OCI-LY3 (cell line): ENCODE measurements around the gene MACROD2.

Source experiments
- H2AFZ ChIP-seq: fragments of 200-600, 300-600 bp; shearing (Covaris generic); 2 replicates; pipeline ENCODE4 v1.6.0; 2014; ENCODE audit warnings: antibody characterized with exemption, low read depth, low read length
- H3K27ac ChIP-seq: fragments of 200-600, 300-600 bp; sonication (generic); 2 replicates; pipeline ENCODE4 v1.5.1; 2014; ENCODE audit warnings: mild to moderate bottlenecking, low read length, moderate library complexity, mixed read lengths
- H3K27me3 ChIP-seq: fragments of 200-600, 300-600 bp; sonication (generic); 2 replicates; pipeline ENCODE4 v1.6.1; 2014; ENCODE audit warnings: low read depth, low read length, mixed read lengths
- H3K36me3 ChIP-seq: fragments of 200-600, 300-600 bp; sonication (generic); replicated peaks from 2 replicates; pipeline ENCODE3; 2014; ENCODE audit warnings: low read depth, low read length, mixed read lengths
- H3K4me1 ChIP-seq: fragments of 300-600, 200-600 bp; sonication (generic); 2 replicates; pipeline ENCODE4 v1.6.1; 2014; ENCODE audit warnings: low read length, mixed read lengths
- H3K4me2 ChIP-seq: fragments of 200-600, 300-600 bp; sonication (generic); 2 replicates; pipeline ENCODE4 v1.6.1; 2014; ENCODE audit warnings: low read length, mixed read lengths
- H3K4me3 ChIP-seq: fragments of 300-600, 200-600 bp; sonication (generic); 2 replicates; pipeline ENCODE4 v1.5.1; 2014; ENCODE audit warnings: antibody characterized with exemption, mild to moderate bottlenecking, low read length, moderate library complexity
- H3K79me2 ChIP-seq: fragments of 300-600, 200-600 bp; shearing (Covaris generic); 2 replicates; pipeline ENCODE4 v1.6.1; 2014; ENCODE audit warnings: mild to moderate bottlenecking, low read length, mixed read lengths
- H3K9ac ChIP-seq: fragments of 300-600, 200-600 bp; shearing (Covaris generic); 2 replicates; pipeline ENCODE4 v1.6.0; 2014; ENCODE audit warnings: mild to moderate bottlenecking, low read length, moderate library complexity
- H3K9me3 ChIP-seq: fragments of 200-600, 300-600 bp; shearing (Covaris generic); 2 replicates; pipeline ENCODE4 v1.6.1; 2014; ENCODE audit warnings: low read length, mixed read lengths; ENCODE audit not compliant: insufficient read depth
- H4K20me1 ChIP-seq: fragments of 200-600, 300-600 bp; sonication (generic); 2 replicates; pipeline ENCODE4 v1.6.1; 2016; ENCODE audit warnings: low read length, mixed read lengths; ENCODE audit not compliant: insufficient read depth
- EZH2phosphoT487 ChIP-seq: fragments of 200-600 bp; shearing (Covaris generic); IDR thresholded peaks from 2 replicates; pipeline ENCODE4 v1.6.1; 2018; ENCODE audit warnings: antibody characterized with exemption, mixed run types, low read depth
- TF ChIP-seq, protein P1 (sequence below): fragments of 200-600, 300-600 bp; sonication (generic); IDR thresholded peaks from 2 replicates; pipeline ENCODE4 v1.5.1; 2014; ENCODE audit warnings: antibody characterized with exemption, low read length, low read depth

Gene MACROD2

GRCh38 chr20:15143478-15143877, 1148.2 kb downstream of the MACROD2 start:
- H2AFZ ChIP-seq = no peak overlapping the region
- no peaks in the 10 kb centered on the region for H3K9me3 ChIP-seq
- H3K4me2 ChIP-seq = no peak overlapping the region
- no peak for TF ChIP-seq EZH2phosphoT487
- TF ChIP-seq, protein P1, sequence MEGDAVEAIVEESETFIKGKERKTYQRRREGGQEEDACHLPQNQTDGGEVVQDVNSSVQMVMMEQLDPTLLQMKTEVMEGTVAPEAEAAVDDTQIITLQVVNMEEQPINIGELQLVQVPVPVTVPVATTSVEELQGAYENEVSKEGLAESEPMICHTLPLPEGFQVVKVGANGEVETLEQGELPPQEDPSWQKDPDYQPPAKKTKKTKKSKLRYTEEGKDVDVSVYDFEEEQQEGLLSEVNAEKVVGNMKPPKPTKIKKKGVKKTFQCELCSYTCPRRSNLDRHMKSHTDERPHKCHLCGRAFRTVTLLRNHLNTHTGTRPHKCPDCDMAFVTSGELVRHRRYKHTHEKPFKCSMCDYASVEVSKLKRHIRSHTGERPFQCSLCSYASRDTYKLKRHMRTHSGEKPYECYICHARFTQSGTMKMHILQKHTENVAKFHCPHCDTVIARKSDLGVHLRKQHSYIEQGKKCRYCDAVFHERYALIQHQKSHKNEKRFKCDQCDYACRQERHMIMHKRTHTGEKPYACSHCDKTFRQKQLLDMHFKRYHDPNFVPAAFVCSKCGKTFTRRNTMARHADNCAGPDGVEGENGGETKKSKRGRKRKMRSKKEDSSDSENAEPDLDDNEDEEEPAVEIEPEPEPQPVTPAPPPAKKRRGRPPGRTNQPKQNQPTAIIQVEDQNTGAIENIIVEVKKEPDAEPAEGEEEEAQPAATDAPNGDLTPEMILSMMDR = no peak
- H4K20me1 ChIP-seq = no peaks in the 10 kb centered on the region
- no peaks in the 10 kb centered on the region for H3K4me1 ChIP-seq
- no peak overlapping the region for H3K27ac ChIP-seq
- H3K9ac ChIP-seq = no peak overlapping the region
- no peaks in the 10 kb centered on the region for H3K36me3 ChIP-seq
- H3K27me3 ChIP-seq = no peaks in the 10 kb centered on the region
- H3K79me2 ChIP-seq = no peaks in the 10 kb centered on the region
- H3K4me3 ChIP-seq = no peak overlapping the region

GRCh38 chr20:15144916-15145315, 1149.6 kb downstream of the MACROD2 start:
- H3K27me3 ChIP-seq = no peaks in the 10 kb centered on the region
- H4K20me1 ChIP-seq = no peaks in the 10 kb centered on the region
- no peaks in the 10 kb centered on the region for H3K79me2 ChIP-seq
- no peaks in the 10 kb centered on the region for H3K4me1 ChIP-seq
- no peak overlapping the region for H3K9ac ChIP-seq
- H3K4me2 ChIP-seq = no peak overlapping the region
- TF ChIP-seq, protein P1 = no peak
- no peak for TF ChIP-seq EZH2phosphoT487
- H3K36me3 ChIP-seq = no peaks in the 10 kb centered on the region
- H3K9me3 ChIP-seq = no peaks in the 10 kb centered on the region
- H3K27ac ChIP-seq = no peak overlapping the region
- no peak overlapping the region for H3K4me3 ChIP-seq
- H2AFZ ChIP-seq = no peak overlapping the region

DNA sequence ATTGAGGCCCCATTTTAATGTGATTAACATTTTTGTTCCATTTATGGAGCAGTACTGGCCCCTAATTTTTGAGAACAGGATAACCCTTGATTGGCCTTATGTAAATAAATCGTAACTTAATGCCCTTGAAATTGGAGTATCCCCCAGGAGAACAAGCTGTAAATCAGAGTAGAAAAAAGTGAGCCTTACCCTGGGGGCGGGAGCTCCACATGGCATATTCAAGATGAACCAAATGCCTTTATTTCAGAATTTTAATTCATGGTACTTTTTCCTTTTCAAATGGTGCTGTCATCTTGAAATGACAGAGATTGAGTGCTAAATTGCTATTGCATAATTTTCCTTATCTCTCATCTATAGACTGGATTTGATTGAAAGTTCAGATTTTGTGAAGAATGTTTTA, 1151.6 kb downstream of the MACROD2 start:
- Histone ChIP-seq H3K4me3 (no peak overlapping the region), H2AFZ (no peak overlapping the region), H3K9me3 (no peaks in the 10 kb centered on the region), H3K79me2 (no peaks in the 10 kb centered on the region), H3K27me3 (no peaks in the 10 kb centered on the region), H3K4me1 (no peaks in the 10 kb centered on the region), H3K27ac (no peak overlapping the region), H4K20me1 (no peaks in the 10 kb centered on the region), H3K9ac (no peak overlapping the region), H3K36me3 (no peaks in the 10 kb centered on the region), H3K4me2 (no peak overlapping the region)
- TF ChIP-seq, protein P1 = no peak
- no peak for TF ChIP-seq EZH2phosphoT487

- H3K4me1 ChIP-seq = peaks cover 18% of the 10 kb centered on the region
- no peak overlapping the region for H2AFZ ChIP-seq
- no peak overlapping the region for H3K27ac ChIP-seq
- H3K27me3 ChIP-seq = no peaks in the 10 kb centered on the region
- no peaks in the 10 kb centered on the region for H4K20me1 ChIP-seq
- H3K79me2 ChIP-seq = no peaks in the 10 kb centered on the region
- no peak overlapping the region for H3K4me3 ChIP-seq
- no peaks in the 10 kb centered on the region for H3K36me3 ChIP-seq
- no peak overlapping the region for H3K9ac ChIP-seq
- no peak for TF ChIP-seq EZH2phosphoT487
- TF ChIP-seq, protein P1 = no peak
- no peaks in the 10 kb centered on the region for H3K9me3 ChIP-seq
- H3K4me2 ChIP-seq = no peak overlapping the region
Observed at GRCh38 chr20:15154070-15154469, 1158.8 kb downstream of the MACROD2 start.
